GM12872 (cell line): ENCODE measurements around the gene MRPL58.
A peak's percentile ranks its signal among the peaks of the same experiment; 100 is the strongest.

ENCODE experiments used
- CTCF ChIP-seq: IDR thresholded peaks from 3 replicates; pipeline ENCODE4 v1.5.1; 2011; ENCODE audit warnings: low read depth, mild to moderate bottlenecking, low read length, moderate library complexity; ENCODE audit not compliant: insufficient read depth

Gene MRPL58

GRCh38 chr17:75031972-75032719 is 19.7 kb downstream of the MRPL58 start:
- TF ChIP-seq CTCF: no peak

GRCh38 chr17:75032720-75033280 is 20.3 kb downstream of the MRPL58 start:
- no peak for TF ChIP-seq CTCF

- no peak for TF ChIP-seq CTCF
Observed at GRCh38 chr17:75033346-75034235, 21.1 kb downstream of the MRPL58 start.

- TF ChIP-seq CTCF: 0 out of 3 replicates have a peak, but pooled peaks have one; percentile 23
Observed at GRCh38 chr17:75034236-75034908, 21.9 kb downstream of the MRPL58 start.

GRCh38 chr17:75036643-75037268 is 24.3 kb downstream of the MRPL58 start:
- TF ChIP-seq CTCF: no peak

GRCh38 chr17:75039238-75039637 is 26.8 kb downstream of the MRPL58 start:
- no peak for TF ChIP-seq CTCF
